Kidney tubule cell (primary cell): ENCODE measurements around the gene CPS1.

Source experiments
- DNase-seq: peaks from one replicate; pipeline ENCODE4 v3.0.0-alpha.2; 2018; ENCODE audit warnings: low spot score

CPS1 gene

GRCh38 chr2:210606001-210606400 lies 49.6 kb downstream of the CPS1 start:
- no peak for DNase-seq

DNA sequence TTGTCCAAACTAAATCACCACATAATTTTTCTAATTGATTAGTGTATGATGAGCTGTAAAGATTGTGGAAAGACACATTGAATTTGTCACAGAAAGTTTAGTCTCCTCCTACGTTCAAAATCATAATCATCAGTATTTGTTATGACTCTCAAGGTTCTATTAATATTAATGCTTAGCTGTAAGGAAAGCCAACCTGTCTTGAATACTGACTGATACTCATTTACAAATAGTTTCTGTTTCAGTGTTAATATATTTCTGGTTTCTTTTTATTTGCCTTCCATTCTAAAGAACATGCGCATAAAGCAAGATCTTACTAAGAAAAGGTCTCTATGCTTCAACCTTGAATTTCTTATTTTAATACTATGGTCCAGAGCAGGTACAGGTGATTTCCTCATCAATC lies 55.1 kb downstream of the CPS1 start:
- DNase-seq: no peak

DNA sequence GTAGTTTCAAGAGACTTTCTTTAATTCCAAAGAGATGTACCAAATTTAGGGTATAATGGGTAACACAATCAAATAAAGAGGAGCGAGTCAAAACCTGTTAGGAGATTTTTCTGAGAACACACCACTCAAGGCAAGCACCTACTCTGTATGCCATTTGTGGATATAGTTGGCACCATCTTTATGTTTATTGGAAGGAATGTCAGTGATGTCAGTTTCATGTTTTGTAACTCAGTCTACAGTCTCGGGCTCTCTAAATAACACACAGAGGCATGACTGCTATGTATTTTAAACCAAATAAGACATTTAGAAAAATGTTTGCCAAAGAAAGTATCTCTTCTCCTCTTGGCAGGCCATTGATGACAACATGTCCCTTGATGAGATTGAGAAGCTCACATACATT lies 59.7 kb downstream of the CPS1 start:
- DNase-seq: no peak

DNA sequence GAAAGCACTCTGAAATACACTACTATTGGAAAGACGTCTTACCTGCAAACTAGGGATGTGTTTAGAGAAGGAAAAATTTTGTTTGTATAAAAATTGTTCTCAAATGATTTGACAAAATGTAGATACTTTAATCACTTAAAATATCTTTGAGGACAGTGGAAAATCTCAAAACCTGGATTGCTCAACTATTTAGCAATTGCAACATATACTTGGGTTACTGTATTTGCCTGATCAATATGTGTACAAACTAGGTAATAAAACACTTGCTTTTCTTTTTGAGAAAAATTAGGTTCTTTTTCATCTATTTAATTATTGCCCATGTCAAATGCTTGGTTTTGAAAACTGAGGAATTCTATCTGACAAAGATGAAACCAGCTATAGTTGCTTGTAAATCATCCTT lies 60.9 kb downstream of the CPS1 start:
- no peak for DNase-seq

DNA sequence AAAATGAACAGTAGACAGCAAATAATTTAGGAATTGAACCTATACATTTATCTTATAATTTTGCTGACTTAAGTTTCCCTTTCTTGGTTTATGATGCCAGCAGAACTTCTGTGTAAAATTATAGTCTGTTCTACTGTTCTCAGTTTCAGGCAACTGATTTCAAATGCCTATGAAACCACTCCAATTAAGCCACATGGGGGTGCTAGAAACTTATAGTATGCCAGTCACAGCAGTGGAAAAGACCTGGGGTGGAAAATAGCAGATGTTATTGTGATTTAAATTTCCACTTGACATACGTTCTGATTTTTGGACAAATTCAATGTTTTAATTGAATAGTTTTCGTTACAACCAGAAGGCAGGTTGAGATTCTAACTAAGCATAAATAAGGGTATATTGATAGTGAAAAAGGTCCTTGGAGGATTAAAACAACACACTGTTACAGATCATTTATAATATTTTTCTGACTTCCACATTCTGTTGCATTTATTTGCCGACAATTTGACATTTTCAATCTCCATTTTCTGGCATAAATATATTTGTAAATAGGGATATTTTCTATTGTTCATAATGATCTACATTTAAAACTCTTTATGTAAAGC lies 61.4 kb downstream of the CPS1 start:
- peak; percentile 56 for DNase-seq

DNA sequence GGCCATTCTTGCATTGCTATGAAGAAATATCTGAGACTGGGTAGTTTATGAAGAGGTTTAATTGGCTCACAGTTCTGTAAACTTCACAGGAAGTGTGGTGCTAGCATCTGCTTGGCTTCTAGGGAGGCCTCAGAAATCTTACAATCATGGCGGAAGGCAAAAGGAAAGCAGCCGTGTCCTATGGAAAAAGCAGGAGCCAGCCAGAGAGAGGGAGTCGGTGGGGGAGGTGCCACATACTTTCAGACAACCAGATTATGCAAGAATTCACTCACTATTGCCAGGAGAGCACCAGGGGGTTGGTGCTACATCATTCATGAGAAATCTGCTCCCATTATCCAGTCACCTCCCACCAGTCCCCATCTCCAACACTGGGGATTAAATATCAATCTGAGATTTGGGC lies 64.1 kb downstream of the CPS1 start:
- DNase-seq: no peak

- peak; percentile 24 for DNase-seq
Observed at GRCh38 chr2:210623506-210623905, 67.1 kb downstream of the CPS1 start.

DNA sequence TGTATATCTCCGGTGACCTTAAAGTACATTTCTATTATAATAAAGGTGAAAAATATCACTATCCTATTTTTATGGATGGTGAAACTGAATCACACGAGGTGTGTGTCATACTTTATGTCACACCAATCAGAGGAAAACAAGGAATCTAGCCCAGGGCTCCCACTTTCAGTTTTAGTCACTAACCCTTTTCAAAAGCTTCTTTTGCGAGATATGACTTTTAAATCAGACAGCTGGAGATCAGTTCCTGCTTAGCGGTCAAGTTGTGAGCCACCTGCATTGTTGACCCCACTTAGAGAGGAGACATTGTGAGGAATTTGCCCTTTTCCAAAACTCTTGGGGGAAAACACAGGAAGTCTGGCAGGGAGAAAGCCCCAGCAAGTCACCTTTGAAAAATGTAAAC lies 70.5 kb downstream of the CPS1 start:
- DNase-seq: peak; percentile 63

DNA sequence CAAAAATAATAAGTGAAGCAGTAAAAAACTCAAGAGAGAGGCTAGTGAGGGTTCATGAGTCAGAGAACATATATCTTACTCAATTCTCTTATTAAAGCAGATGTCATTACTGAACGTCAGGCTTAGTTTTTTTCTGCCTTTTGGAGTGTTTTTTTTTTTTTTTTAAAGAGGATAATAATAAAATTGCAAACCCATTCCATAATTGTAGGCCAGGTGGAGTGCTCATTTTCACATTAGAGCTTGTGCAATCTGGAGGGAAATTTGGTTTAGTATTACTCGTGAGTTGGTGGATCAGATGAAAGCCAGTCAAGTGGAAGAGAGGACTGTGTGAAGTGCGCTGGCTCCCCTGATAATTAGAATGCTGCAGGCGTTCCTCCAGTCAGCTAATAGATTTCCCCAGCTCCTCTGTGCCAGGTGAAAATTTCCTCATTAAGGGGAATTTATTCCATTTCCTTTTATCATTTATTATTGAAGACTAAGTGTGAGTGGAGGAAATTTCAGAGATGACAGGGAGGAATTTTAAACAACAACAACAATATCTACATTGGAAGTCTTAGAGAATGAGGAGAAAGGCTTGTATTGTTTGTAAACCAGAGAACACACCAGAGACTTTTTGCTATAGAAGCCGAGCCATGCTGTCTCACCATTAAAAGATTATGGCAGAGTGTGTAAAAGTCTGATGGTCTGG lies 74.6 kb downstream of the CPS1 start:
- DNase-seq: no peak

GRCh38 chr2:210633699-210634098 lies 77.3 kb downstream of the CPS1 start:
- DNase-seq: no peak

- DNase-seq: no peak
Observed at GRCh38 chr2:210635257-210635656, 78.9 kb downstream of the CPS1 start.

GRCh38 chr2:210642333-210642732 lies 85.9 kb downstream of the CPS1 start:
- no peak for DNase-seq

GRCh38 chr2:210647151-210647550 lies 90.8 kb downstream of the CPS1 start:
- DNase-seq: no peak

DNA sequence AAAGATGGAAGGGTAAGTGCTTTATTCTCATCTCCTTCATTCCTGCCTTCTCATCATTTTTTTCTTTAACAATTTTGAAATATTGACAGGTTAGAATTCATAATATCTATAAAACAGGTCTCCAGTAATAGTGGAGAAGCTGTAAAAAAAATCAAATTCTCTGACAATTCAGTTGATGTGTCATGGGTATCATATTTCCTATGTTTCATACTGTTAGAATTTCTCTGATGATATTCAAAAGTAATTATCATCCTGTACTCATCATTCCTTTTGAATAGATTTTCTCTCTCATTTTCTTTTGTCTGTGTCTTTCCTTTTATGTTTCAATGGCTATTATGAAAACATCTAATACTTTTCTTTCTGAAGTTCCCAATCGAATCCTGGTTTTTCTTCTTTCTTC lies 97.7 kb downstream of the CPS1 start:
- DNase-seq: no peak

- DNase-seq: no peak
Observed at GRCh38 chr2:210655229-210655975, 99.0 kb downstream of the CPS1 start.

GRCh38 chr2:210657874-210658273 lies 101.5 kb downstream of the CPS1 start:
- no peak for DNase-seq

GRCh38 chr2:210660751-210661150 lies 104.4 kb downstream of the CPS1 start:
- no peak for DNase-seq

DNA sequence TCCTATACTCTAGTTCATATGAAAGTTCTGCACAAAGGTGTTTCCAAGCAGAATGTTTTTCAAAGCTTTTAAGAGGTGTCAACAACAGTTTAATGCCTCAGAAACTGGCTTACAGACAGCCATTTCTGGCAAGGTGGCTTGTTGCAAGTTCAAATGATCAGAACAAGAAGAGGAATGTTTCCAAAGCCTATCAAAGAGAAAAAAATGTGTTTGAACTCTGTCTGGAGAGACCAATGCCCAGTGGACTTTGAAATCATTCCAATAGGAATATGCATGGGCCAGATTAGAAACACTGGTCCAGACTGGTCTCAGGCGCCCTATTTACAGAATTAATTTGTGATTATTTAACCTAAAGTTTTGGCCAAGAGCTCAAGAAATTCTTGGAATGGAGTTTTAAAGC lies 106.2 kb downstream of the CPS1 start:
- no peak for DNase-seq

DNA sequence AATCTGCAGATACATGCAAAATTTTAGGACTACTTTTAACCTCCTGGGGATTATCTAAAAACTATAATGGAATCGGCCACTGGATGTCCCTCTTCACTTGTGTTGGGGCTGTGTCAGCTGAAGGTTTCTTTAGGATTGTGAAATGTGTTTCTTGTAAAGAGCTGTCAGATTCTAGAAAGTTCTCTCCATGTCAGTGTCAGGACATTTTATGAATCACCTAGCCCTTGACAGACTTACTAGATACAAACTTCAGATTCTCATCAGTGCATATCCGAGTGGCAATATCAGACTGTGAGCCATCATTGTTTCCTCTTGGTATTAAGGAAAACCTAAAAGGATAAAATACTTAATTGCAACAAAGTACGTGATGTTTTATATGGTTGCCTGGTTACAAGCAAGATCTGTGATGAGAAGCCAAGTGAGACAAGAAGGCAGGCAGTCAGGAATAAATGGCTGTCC lies 107.3 kb downstream of the CPS1 start:
- DNase-seq: peak; percentile 6

GRCh38 chr2:210667711-210668110 lies 111.3 kb downstream of the CPS1 start:
- no peak for DNase-seq

- DNase-seq: no peak
Observed at GRCh38 chr2:210671065-210671464, 114.7 kb downstream of the CPS1 start.

DNA sequence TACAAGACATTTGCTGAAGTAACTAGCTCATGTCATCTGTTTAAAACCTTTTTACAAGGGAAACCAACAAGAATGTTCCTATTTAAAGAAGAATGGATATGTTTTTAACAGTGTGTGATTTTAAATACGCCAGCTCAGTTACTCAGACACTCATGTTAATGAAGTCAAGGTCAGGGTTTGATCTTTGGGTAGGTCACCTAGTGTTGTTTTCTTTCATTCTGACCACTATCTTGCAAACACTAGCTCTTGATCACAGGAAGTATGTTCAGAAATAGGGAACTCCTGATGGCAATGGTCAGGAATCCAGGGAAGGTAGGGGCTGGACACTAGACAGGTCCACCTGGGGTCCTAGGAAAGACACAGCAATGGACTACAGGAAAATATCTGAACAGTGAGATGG lies 116.7 kb downstream of the CPS1 start:
- DNase-seq: no peak

DNA sequence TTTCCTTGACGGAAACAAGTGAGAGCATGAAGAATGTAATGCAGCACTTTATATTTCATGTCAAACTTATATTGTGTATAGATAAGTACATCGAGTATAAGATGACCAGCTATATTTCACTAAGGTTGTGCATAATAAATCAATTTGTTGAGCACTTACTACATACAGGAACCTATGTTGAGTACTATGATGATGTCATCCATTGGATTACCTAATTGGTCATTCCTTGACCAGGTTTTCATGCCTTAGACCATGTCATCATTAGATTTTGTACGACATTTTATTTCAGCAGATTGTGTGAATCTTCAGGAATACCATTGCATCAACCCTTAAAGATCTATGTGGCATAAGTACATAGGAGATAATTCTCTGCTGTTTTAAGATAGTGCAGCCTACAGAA lies 119.7 kb downstream of the CPS1 start:
- DNase-seq: no peak
